GM18858 (cell line): ENCODE measurements around the gene SFI1.
"Not testable (repeated sequence)": the region's sequence is repeated elsewhere in the genome, so short reads cannot be mapped to it uniquely, and the experiment has no call there.

Experiments
- ATAC-seq: cut with Tn5 transposase; IDR thresholded peaks from one replicate; pipeline ENCODE4 v1.9.1; 2021; ENCODE audit not compliant: unreplicated experiment

The SFI1 gene

GRCh38 chr22:31585161-31585859 lies 89.0 kb downstream of the SFI1 start:
- no peak for ATAC-seq

GRCh38 chr22:31586137-31586920 lies 90.0 kb downstream of the SFI1 start:
- no peak for ATAC-seq

GRCh38 chr22:31588970-31589675 lies 92.8 kb downstream of the SFI1 start:
- ATAC-seq: no peak

GRCh38 chr22:31590161-31590560 lies 93.8 kb downstream of the SFI1 start:
- not testable (repeated sequence) for ATAC-seq

GRCh38 chr22:31595271-31595670 lies 98.9 kb downstream of the SFI1 start:
- no peak for ATAC-seq

- no peak for ATAC-seq
Measured at GRCh38 chr22:31602259-31602952, 106.1 kb downstream of the SFI1 start.

- no peak for ATAC-seq
Measured at GRCh38 chr22:31603081-31603525, 106.8 kb downstream of the SFI1 start.

GRCh38 chr22:31603574-31603973 lies 107.2 kb downstream of the SFI1 start:
- ATAC-seq: no peak

GRCh38 chr22:31604137-31604705 lies 107.9 kb downstream of the SFI1 start:
- ATAC-seq: no peak

- no peak for ATAC-seq
Measured at GRCh38 chr22:31604746-31605705, 108.7 kb downstream of the SFI1 start.

GRCh38 chr22:31605851-31606585 lies 109.7 kb downstream of the SFI1 start:
- no peak for ATAC-seq

GRCh38 chr22:31607696-31608095 lies 111.4 kb downstream of the SFI1 start:
- no peak for ATAC-seq

- no peak for ATAC-seq
Measured at GRCh38 chr22:31609716-31610115, 113.4 kb downstream of the SFI1 start.

- ATAC-seq: no peak
Measured at GRCh38 chr22:31610611-31611010, 114.3 kb downstream of the SFI1 start.

- ATAC-seq: no peak
Measured at GRCh38 chr22:31611061-31611760, 114.9 kb downstream of the SFI1 start.

- no peak for ATAC-seq
Measured at GRCh38 chr22:31612891-31613285, 116.6 kb downstream of the SFI1 start.

GRCh38 chr22:31613286-31613903 lies 117.1 kb downstream of the SFI1 start:
- ATAC-seq: no peak

- ATAC-seq: no peak
Measured at GRCh38 chr22:31613904-31614296, 117.6 kb downstream of the SFI1 start.
